Suprapubic skin (tissue), 4 donors: ENCODE measurements around the gene MARCHF10. TPM values are rescaled to one million over a fixed set of nuclear protein-coding genes. Genes with fewer than 3 reads are reported as not detected.

Source experiments
- DNase-seq, 2 donors: peaks; one replicate each; pipeline ENCODE4 v3.0.0-alpha.2; 2019; ENCODE audit warnings: low spot score in 2 of 2
- H3K27ac ChIP-seq: fragments of 200-600 bp; sonication (generic); one replicate; pipeline ENCODE4 v1.5.1; 2019
- H3K27me3 ChIP-seq: fragments of 200-600 bp; sonication (generic); one replicate; pipeline ENCODE4 v1.5.1; 2019
- H3K36me3 ChIP-seq: fragments of 200-600 bp; sonication (generic); one replicate; pipeline ENCODE4 v1.5.1; 2019
- H3K4me1 ChIP-seq: fragments of 200-600 bp; sonication (generic); one replicate; pipeline ENCODE4 v1.5.1; 2019
- H3K4me3 ChIP-seq: fragments of 200-600 bp; sonication (generic); one replicate; pipeline ENCODE4 v1.5.1; 2019; ENCODE audit warnings: mild to moderate bottlenecking
- H3K9me3 ChIP-seq: fragments of 200-600 bp; sonication (generic); one replicate; pipeline ENCODE4 v1.5.1; 2019
- EP300 ChIP-seq: sonication (generic); formaldehyde crosslinking; IDR thresholded peaks from one replicate; pipeline ENCODE4 v1.6.1; 2017; ENCODE audit warnings: antibody characterized with exemption
- POLR2A ChIP-seq, 2 donors: fragments of 450-650 bp; IDR thresholded peaks; one replicate each; pipeline ENCODE4 v1.6.1; 2017; ENCODE audit warnings: antibody characterized with exemption in 2 of 2, mild to moderate bottlenecking in 2 of 2, moderate library complexity in 2 of 2
- POLR2AphosphoS5 ChIP-seq, 3 donors: sonication (generic); formaldehyde crosslinking; IDR thresholded peaks; one replicate each; pipeline ENCODE4 v1.6.1; 2017; ENCODE audit warnings: antibody characterized with exemption in 3 of 3
- WGBS: methylation state at CpG from one replicate; pipeline ENCODE4 v1.1.5; 2018; 5-methylcytosine and 5-hydroxymethylcytosine counted together
- total RNA-seq, 4 donors: library from RNA; depleted of rRNA; stranded (reverse); fragments of >200 nt; gene quantifications; one replicate each; pipeline ENCODE4 v1.1.0, GENCODE V29; 2016
- TF ChIP-seq, protein P1 (sequence below), 2 donors: fragments of 200-600 bp in 1 of 2; fragments of 450-650 bp in 1 of 2; sonication (generic) in 1 of 2; IDR thresholded peaks; one replicate each; pipeline ENCODE4 v1.5.1; 2016 to 2019; ENCODE audit warnings: antibody characterized with exemption in 2 of 2, mild to moderate bottlenecking in 1 of 2, moderate library complexity in 1 of 2

The MARCHF10 gene
- total RNA-seq, 4 donors from 2014 or later, result not detected

DNA sequence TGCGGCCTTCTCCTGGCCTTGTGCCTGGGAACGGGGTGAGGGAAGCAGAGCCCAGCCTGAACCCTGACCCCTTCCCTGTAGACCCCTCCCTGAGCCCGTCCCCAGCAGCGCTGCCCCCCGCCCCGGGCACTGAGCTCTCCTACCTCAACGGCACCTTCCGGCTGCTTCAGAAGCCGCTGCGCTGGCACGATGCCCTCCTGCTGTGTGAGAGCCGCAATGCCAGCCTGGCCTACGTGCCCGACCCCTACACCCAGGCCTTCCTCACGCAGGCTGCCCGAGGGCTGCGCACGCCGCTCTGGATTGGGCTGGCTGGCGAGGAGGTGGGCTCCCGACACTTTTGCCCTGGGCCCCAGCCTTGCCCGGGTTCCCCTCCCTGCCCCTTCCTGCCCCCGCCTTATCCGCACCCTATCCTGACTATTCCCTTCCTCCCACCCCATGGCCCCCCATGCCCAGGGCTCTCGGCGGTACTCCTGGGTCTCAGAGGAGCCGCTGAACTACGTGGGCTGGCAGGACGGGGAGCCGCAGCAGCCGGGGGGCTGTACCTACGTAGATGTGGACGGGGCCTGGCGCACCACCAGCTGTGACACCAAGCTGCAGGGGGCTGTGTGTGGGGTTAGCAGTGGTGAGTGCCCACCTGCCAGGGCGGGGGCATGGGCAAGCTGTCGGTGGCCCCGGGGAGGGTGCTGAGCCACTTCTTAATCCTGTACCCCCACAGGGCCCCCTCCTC lies 118.5 kb downstream of the MARCHF10 start:
- Histone ChIP-seq H3K4me3 (no peak overlapping the region), H3K27ac (no peak overlapping the region), H3K4me1 (peaks cover 23% of the 10 kb centered on the region), H3K9me3 (no peaks in the 10 kb centered on the region), H3K36me3 (peaks cover 43% of the 10 kb centered on the region), H3K27me3 (no peaks in the 10 kb centered on the region)
- peak in 1 of 2 donors; percentile 59 for DNase-seq
- no peak for TF ChIP-seq POLR2AphosphoS5 (IDR thresholded peaks at IDR 0.05)
- 89% methylated on average over 26 of the region's 37 CpGs for WGBS

DNA sequence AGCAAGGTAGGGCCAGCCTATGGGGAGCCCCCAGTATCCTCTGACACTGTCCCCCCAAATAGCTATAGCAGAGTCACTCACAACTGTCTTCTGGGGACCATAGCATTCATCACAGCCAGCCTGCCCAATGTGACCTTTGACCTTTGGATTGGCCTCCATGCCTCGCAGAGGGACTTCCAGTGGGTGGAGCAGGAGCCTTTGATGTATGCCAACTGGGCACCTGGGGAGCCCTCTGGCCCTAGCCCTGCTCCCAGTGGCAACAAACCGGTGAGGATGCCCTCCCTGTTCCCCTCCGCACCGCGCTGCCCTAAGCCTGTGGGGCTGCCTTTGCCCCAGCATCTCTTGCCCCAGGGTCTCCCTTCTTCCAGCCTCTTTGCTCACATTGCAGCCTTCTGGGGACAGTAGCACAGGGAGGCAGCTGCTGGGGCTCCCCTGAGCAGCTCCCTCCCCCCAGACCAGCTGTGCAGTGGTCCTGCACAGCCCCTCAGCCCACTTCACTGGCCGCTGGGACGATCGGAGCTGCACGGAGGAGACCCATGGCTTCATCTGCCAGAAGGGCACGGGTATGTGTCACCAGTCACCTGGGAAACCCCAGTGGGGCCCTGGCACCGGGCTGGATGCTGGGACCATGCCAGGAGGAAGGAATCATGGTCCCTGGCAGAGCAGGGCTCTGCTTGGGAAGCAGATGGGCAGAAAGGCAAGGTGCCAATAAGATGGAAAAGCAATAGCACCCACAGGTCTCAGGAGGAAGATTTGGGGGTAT lies 119.5 kb downstream of the MARCHF10 start:
- Histone ChIP-seq H3K4me3 (no peak overlapping the region), H3K27ac (no peak overlapping the region), H3K27me3 (no peaks in the 10 kb centered on the region), H3K36me3 (peaks cover 43% of the 10 kb centered on the region), H3K9me3 (no peaks in the 10 kb centered on the region), H3K4me1 (peaks cover 13% of the 10 kb centered on the region)
- DNase-seq, result peak in 1 of 2 donors; percentile 55
- no peak for TF ChIP-seq POLR2A (IDR thresholded peaks at IDR 0.05)
- TF ChIP-seq EP300, result no peak
- TF ChIP-seq, protein P1, sequence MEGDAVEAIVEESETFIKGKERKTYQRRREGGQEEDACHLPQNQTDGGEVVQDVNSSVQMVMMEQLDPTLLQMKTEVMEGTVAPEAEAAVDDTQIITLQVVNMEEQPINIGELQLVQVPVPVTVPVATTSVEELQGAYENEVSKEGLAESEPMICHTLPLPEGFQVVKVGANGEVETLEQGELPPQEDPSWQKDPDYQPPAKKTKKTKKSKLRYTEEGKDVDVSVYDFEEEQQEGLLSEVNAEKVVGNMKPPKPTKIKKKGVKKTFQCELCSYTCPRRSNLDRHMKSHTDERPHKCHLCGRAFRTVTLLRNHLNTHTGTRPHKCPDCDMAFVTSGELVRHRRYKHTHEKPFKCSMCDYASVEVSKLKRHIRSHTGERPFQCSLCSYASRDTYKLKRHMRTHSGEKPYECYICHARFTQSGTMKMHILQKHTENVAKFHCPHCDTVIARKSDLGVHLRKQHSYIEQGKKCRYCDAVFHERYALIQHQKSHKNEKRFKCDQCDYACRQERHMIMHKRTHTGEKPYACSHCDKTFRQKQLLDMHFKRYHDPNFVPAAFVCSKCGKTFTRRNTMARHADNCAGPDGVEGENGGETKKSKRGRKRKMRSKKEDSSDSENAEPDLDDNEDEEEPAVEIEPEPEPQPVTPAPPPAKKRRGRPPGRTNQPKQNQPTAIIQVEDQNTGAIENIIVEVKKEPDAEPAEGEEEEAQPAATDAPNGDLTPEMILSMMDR (IDR thresholded peaks at IDR 0.05), result no peak
- TF ChIP-seq POLR2AphosphoS5 (IDR thresholded peaks at IDR 0.05), result no peak
- WGBS, result 79% methylated on average over 9 of the region's 11 CpGs

DNA sequence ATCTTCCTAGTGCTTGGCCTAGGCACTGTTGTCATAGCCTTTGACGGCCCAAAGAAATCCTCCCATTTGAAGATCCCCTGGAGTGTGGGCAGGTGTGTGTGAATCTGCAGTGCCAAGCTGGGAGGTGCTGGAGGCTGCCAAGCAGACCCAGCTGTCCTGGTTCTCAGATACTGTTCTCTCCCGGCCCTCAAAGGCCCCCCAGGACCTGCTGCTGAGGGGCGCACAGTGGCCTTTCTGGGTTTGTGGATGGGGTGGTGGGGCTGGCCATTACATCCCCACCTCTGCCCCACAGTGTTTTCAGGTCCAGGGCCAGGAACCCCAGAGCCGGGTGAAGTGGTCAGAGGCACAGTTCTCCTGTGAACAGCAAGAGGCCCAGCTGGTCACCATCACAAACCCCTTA lies 120.1 kb downstream of the MARCHF10 start:
- Histone ChIP-seq H3K9me3 (no peaks in the 10 kb centered on the region), H3K27me3 (no peaks in the 10 kb centered on the region), H3K36me3 (peaks cover 43% of the 10 kb centered on the region), H3K4me1 (peaks cover 7% of the 10 kb centered on the region), H3K27ac (no peak overlapping the region), H3K4me3 (no peak overlapping the region)
- no peak for DNase-seq
- TF ChIP-seq, protein P1 (IDR thresholded peaks at IDR 0.05), result no peak
- TF ChIP-seq POLR2AphosphoS5 (IDR thresholded peaks at IDR 0.05) (no peak), POLR2A (IDR thresholded peaks at IDR 0.05) (no peak), EP300 (no peak)
- WGBS, result 89% methylated on average over 4 of the region's 4 CpGs

DNA sequence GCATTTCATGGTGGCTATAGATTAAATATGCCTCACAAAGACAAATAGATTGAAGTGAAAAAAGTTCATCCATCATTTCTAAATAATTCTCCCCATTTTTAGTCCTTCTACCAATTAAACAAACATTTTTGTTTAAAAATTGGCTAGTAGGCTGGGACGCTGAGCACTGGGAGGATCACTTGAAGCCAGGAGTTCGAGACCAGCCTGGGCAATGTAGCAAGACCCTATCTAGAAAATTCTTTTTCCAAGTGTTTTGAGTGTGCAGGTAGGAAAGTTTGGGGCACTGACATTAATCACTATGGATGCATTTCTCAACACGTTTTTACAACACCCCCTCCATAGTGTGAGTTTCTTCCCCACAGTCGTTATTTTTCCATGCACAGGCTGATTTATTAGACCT lies 123.9 kb downstream of the MARCHF10 start:
- Histone ChIP-seq H3K4me1 (peaks cover 26% of the 10 kb centered on the region), H3K4me3 (no peak overlapping the region), H3K27me3 (no peaks in the 10 kb centered on the region), H3K9me3 (no peaks in the 10 kb centered on the region), H3K27ac (no peak overlapping the region), H3K36me3 (peaks cover 41% of the 10 kb centered on the region)
- no peak for DNase-seq
- no peak for TF ChIP-seq POLR2AphosphoS5 (IDR thresholded peaks at IDR 0.05)
- TF ChIP-seq, protein P1 (IDR thresholded peaks at IDR 0.05), result no peak
- WGBS, result 82% methylated on average over 4 of the region's 4 CpGs

DNA sequence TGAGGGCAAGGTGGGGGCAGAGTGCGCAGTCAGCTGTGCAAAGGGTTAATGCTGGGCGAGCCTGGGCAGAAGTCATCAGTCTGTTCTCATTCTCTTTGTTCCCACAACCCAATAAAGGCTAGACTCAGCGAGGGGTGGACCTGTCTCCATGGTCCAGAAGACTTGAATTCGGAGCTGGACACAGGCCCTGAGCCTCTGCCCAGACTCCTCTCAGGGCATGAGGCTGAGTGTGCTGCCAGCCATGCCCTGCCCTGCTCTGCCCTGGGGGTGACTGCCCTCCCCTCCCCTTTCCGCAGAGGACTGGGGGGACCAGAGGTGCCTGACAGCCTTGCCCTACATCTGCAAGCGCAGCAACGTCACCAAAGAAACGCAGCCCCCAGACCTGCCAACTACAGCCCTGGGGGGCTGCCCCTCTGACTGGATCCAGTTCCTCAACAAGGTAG lies 126.2 kb downstream of the MARCHF10 start:
- no peaks in the 10 kb centered on the region for H3K27me3 ChIP-seq
- TF ChIP-seq POLR2AphosphoS5 (IDR thresholded peaks at IDR 0.05), result no peak
- TF ChIP-seq EP300, result no peak
- TF ChIP-seq, protein P1 (IDR thresholded peaks at IDR 0.05), result no peak
- TF ChIP-seq POLR2A (IDR thresholded peaks at IDR 0.05), result no peak
- peaks cover 40% of the 10 kb centered on the region for H3K36me3 ChIP-seq
- H3K27ac ChIP-seq, result no peak overlapping the region
- no peak for DNase-seq
- peaks cover 26% of the 10 kb centered on the region for H3K4me1 ChIP-seq
- WGBS, result 55% methylated on average over 2 of the region's 8 CpGs
- H3K4me3 ChIP-seq, result no peak overlapping the region
- no peaks in the 10 kb centered on the region for H3K9me3 ChIP-seq
